Measurements from ENCODE around the gene REV1. TPM values are rescaled to one million over a fixed set of nuclear protein-coding genes. Genes with fewer than 3 reads are reported as not detected.

REV1 gene
- total RNA-seq, 1 experiment from 2014 or later, result 38.7 TPM

DNA sequence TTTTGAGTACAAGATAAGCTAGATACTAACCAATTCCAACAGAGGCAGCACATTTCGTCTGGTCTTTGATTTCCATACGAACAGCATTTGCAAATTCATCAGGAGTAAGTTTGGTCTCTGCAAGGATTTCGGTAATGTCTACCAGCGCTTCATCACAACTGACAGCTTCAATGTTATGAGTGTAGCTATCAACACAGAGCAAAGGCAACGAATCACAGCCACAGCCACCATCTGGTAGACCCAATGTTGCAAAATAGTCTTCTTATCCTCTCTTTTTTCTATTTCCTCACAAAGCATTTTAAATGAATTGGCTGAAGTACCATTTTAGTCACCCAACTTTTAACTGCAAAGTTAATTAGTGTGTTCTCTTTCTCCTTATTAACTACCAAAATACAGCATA lies 68.3 kb downstream of the REV1 start:
- Mint-ChIP-seq H3K9me3 (no peaks in the 10 kb centered on the region), H3K4me1 (no peaks in the 10 kb centered on the region), H3K27ac (no peak overlapping the region), H3K36me3 (peaks cover 60% of the 10 kb centered on the region), H3K27me3 (ENCODE audit: low read depth) (no peaks in the 10 kb centered on the region), H3K4me3 (no peak overlapping the region)
- no peak for DNase-seq (ENCODE audit: low spot score)
- ATAC-seq, result no peak
- TF ChIP-seq ZNF396 (CRISPR knock-in tag; IDR thresholded peaks at IDR 0.05; ENCODE audit: borderline replicate concordance) (no peak), USF1 (CRISPR knock-in tag; IDR thresholded peaks at IDR 0.05) (no peak), SP1 (CRISPR knock-in tag; conservative IDR thresholded peaks at IDR 0.05) (no peak), NR1H2 (CRISPR knock-in tag; IDR thresholded peaks at IDR 0.05) (no peak), CREB1 (CRISPR knock-in tag; IDR thresholded peaks at IDR 0.05) (no peak)
- TF ChIP-seq, protein P1, sequence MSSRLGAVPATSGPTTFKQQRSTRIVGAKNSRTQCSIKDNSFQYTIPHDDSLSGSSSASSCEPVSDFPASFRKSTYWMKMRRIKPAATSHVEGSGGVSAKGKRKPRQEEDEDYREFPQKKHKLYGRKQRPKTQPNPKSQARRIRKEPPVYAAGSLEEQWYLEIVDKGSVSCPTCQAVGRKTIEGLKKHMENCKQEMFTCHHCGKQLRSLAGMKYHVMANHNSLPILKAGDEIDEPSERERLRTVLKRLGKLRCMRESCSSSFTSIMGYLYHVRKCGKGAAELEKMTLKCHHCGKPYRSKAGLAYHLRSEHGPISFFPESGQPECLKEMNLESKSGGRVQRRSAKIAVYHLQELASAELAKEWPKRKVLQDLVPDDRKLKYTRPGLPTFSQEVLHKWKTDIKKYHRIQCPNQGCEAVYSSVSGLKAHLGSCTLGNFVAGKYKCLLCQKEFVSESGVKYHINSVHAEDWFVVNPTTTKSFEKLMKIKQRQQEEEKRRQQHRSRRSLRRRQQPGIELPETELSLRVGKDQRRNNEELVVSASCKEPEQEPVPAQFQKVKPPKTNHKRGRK (CRISPR knock-in tag; IDR thresholded peaks at IDR 0.05; ENCODE audit: borderline replicate concordance), result no peak
- ChIA-PET POLR2A (no interaction called here), CTCF (no interaction called here)

- TF ChIP-seq, protein P2, sequence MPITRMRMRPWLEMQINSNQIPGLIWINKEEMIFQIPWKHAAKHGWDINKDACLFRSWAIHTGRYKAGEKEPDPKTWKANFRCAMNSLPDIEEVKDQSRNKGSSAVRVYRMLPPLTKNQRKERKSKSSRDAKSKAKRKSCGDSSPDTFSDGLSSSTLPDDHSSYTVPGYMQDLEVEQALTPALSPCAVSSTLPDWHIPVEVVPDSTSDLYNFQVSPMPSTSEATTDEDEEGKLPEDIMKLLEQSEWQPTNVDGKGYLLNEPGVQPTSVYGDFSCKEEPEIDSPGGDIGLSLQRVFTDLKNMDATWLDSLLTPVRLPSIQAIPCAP (CRISPR knock-in tag; IDR thresholded peaks at IDR 0.05), result no peak
- TF ChIP-seq CTCF (IDR thresholded peaks at IDR 0.05) (no peak), SOX15 (CRISPR knock-in tag; IDR thresholded peaks at IDR 0.05) (no peak), NR2C2 (CRISPR knock-in tag; IDR thresholded peaks at IDR 0.05) (no peak), ZNF281 (CRISPR knock-in tag; IDR thresholded peaks at IDR 0.05) (no peak), GABPB1 (CRISPR knock-in tag; IDR thresholded peaks at IDR 0.05) (no peak)
- TF ChIP-seq, protein P3, sequence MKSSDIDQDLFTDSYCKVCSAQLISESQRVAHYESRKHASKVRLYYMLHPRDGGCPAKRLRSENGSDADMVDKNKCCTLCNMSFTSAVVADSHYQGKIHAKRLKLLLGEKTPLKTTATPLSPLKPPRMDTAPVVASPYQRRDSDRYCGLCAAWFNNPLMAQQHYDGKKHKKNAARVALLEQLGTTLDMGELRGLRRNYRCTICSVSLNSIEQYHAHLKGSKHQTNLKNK (CRISPR knock-in tag; IDR thresholded peaks at IDR 0.05), result no peak
- TF ChIP-seq, protein P4, sequence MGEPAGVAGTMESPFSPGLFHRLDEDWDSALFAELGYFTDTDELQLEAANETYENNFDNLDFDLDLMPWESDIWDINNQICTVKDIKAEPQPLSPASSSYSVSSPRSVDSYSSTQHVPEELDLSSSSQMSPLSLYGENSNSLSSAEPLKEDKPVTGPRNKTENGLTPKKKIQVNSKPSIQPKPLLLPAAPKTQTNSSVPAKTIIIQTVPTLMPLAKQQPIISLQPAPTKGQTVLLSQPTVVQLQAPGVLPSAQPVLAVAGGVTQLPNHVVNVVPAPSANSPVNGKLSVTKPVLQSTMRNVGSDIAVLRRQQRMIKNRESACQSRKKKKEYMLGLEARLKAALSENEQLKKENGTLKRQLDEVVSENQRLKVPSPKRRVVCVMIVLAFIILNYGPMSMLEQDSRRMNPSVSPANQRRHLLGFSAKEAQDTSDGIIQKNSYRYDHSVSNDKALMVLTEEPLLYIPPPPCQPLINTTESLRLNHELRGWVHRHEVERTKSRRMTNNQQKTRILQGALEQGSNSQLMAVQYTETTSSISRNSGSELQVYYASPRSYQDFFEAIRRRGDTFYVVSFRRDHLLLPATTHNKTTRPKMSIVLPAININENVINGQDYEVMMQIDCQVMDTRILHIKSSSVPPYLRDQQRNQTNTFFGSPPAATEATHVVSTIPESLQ (CRISPR knock-in tag; IDR thresholded peaks at IDR 0.05), result no peak
- no peak for DNase-seq (ENCODE audit: low spot score)
- Mint-ChIP-seq H3K27me3 (ENCODE audit: low read depth) (no peaks in the 10 kb centered on the region), H3K9me3 (no peaks in the 10 kb centered on the region), H3K4me3 (no peak overlapping the region), H3K4me1 (no peaks in the 10 kb centered on the region), H3K27ac (no peak overlapping the region; the same call in 1 of the 2 replicates), H3K36me3 (peaks cover 67% of the 10 kb centered on the region)
- CTCF ChIA-PET, result no interaction called here
- POLR2A ChIA-PET, result no interaction called here
- no peak for ATAC-seq
Observed at GRCh38 chr2:99420751-99421299, 69.0 kb downstream of the REV1 start.

All from WTC11 (cell line).